Measurements from ENCODE around the gene SESTD1. TPM values are rescaled to one million over a fixed set of nuclear protein-coding genes. Genes with fewer than 3 reads are reported as not detected.

The SESTD1 gene
- total and polyA plus RNA-seq, 2 of the 4 experiments (the other 2 are of a cell fraction), result 8.4 to 12.7 TPM

DNA sequence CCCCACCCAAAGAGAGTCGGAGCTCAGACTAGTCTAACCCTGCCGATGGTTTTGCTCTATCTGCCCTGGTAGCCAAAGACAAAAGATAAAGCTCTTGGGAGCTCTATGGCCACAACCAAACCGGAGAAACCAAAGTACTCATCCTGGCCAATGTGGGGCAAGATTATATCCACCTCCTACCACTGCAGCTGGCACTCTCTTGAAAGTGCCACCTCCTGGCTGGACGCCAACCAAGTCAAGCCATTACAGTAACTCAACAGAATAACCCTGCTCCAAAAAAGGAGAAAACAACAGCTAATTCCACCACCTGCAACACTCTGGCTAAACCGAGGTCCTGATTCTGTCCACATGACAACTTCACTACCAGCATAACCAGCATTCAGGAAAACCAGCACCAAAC lies 57.6 kb downstream of the SESTD1 start:
- no peaks in the 10 kb centered on the region; the same call in 1 of the 2 replicates for H4K20me1 ChIP-seq (ENCODE audit: insufficient read depth, low read length)
- no peak overlapping the region for H4K8ac ChIP-seq (ENCODE audit: low read depth in 2 of 2, low read length in 2 of 2)
- TF ChIP-seq RCOR1 (IDR thresholded peaks at IDR 0.05; ENCODE audit: insufficient replicate concordance, low read length), result no peak
- TF ChIP-seq, protein P1, sequence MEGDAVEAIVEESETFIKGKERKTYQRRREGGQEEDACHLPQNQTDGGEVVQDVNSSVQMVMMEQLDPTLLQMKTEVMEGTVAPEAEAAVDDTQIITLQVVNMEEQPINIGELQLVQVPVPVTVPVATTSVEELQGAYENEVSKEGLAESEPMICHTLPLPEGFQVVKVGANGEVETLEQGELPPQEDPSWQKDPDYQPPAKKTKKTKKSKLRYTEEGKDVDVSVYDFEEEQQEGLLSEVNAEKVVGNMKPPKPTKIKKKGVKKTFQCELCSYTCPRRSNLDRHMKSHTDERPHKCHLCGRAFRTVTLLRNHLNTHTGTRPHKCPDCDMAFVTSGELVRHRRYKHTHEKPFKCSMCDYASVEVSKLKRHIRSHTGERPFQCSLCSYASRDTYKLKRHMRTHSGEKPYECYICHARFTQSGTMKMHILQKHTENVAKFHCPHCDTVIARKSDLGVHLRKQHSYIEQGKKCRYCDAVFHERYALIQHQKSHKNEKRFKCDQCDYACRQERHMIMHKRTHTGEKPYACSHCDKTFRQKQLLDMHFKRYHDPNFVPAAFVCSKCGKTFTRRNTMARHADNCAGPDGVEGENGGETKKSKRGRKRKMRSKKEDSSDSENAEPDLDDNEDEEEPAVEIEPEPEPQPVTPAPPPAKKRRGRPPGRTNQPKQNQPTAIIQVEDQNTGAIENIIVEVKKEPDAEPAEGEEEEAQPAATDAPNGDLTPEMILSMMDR (conservative IDR thresholded peaks at IDR 0.05; ENCODE audit: low read depth, low read length), result no peak
- TF ChIP-seq, protein P2, sequence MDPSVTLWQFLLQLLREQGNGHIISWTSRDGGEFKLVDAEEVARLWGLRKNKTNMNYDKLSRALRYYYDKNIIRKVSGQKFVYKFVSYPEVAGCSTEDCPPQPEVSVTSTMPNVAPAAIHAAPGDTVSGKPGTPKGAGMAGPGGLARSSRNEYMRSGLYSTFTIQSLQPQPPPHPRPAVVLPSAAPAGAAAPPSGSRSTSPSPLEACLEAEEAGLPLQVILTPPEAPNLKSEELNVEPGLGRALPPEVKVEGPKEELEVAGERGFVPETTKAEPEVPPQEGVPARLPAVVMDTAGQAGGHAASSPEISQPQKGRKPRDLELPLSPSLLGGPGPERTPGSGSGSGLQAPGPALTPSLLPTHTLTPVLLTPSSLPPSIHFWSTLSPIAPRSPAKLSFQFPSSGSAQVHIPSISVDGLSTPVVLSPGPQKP (IDR thresholded peaks at IDR 0.05; ENCODE audit: borderline replicate concordance, low read depth, low read length), result no peak
- TF ChIP-seq CHD1 (IDR thresholded peaks at IDR 0.05; ENCODE audit: low read depth, low read length), result no peak
- TF ChIP-seq BHLHE40 (IDR thresholded peaks at IDR 0.05; ENCODE audit: low read depth, low read length), result no peak
- no peak for TF ChIP-seq NFE2L2 (IDR thresholded peaks at IDR 0.05; ENCODE audit: low read depth, low read length)
- TF ChIP-seq MXI1 (IDR thresholded peaks at IDR 0.05; ENCODE audit: borderline replicate concordance, low read depth, low read length), result no peak
- TF ChIP-seq RFX5 (IDR thresholded peaks at IDR 0.05; ENCODE audit: low read depth, low read length), result no peak
- TF ChIP-seq SMC3 (IDR thresholded peaks at IDR 0.05; ENCODE audit: low read depth, low read length), result no peak
- TF ChIP-seq MAZ (IDR thresholded peaks at IDR 0.05; ENCODE audit: borderline replicate concordance, low read depth, low read length), result no peak
- no peak for TF ChIP-seq MAFK (IDR thresholded peaks at IDR 0.05; ENCODE audit: low read depth, low read length)
- TF ChIP-seq, protein P3, sequence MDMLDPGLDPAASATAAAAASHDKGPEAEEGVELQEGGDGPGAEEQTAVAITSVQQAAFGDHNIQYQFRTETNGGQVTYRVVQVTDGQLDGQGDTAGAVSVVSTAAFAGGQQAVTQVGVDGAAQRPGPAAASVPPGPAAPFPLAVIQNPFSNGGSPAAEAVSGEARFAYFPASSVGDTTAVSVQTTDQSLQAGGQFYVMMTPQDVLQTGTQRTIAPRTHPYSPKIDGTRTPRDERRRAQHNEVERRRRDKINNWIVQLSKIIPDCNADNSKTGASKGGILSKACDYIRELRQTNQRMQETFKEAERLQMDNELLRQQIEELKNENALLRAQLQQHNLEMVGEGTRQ (IDR thresholded peaks at IDR 0.05; ENCODE audit: low read depth, low read length), result no peak
- no peak for TF ChIP-seq RAD21 (IDR thresholded peaks at IDR 0.05; ENCODE audit: low read length)
- TF ChIP-seq CEBPB (IDR thresholded peaks at IDR 0.05; ENCODE audit: low read depth, low read length), result no peak
- TF ChIP-seq FOS (IDR thresholded peaks at IDR 0.05; ENCODE audit: low read depth, low read length), result no peak
- no peak for TF ChIP-seq POLR2A (IDR thresholded peaks at IDR 0.05; ENCODE audit: low read depth, low read length)
- ChIA-PET CTCF (no interaction called here), POLR2A (ENCODE audit: unreplicated experiment) (no interaction called here)
- peaks cover 19% of the 10 kb centered on the region for H3K9me3 ChIP-seq (ENCODE audit: control insufficient read depth, insufficient read depth, low read length)
- no peak overlapping the region for H2BK5ac ChIP-seq (ENCODE audit: low read depth, low read length, poor library complexity, severe bottlenecking)
- no TSS peak for BruUV-seq (replicated peaks)
- DNase-seq (no peak), ATAC-seq (ENCODE audit: low read depth) (no peak)
- peaks cover 4% of the 10 kb centered on the region; the same call in 1 of the 2 replicates for H3K36me3 ChIP-seq (ENCODE audit: control insufficient read depth, insufficient read depth, low read length)
- H3K14ac ChIP-seq (replicated peaks; ENCODE audit: low read depth, low read length), result no peak overlapping the region
- no peak overlapping the region for H2AK9ac ChIP-seq (replicated peaks; ENCODE audit: low read depth, low read length, poor library complexity)
- H3K9me1 ChIP-seq (ENCODE audit: insufficient read depth, low read length), result no peaks in the 10 kb centered on the region
- H3K23ac ChIP-seq (ENCODE audit: low read depth, low read length), result no peak overlapping the region
- no peak overlapping the region for H3K18ac ChIP-seq (ENCODE audit: low read depth, low read length)
- H2BK120ac ChIP-seq (ENCODE audit: low read depth, low read length), result no peak overlapping the region
- no peak overlapping the region for H2BK20ac ChIP-seq (ENCODE audit: low read depth, low read length)
- no peak overlapping the region for H3K9ac ChIP-seq (ENCODE audit: low read depth, low read length)
- H3K4me2 ChIP-seq (ENCODE audit: low read depth, low read length), result no peak overlapping the region
- no peak overlapping the region for H4K5ac ChIP-seq (ENCODE audit: low read depth, low read length)
- H3K4ac ChIP-seq (ENCODE audit: low read depth, low read length), result no peak overlapping the region
- H3K4me3 ChIP-seq (ENCODE audit: insufficient read depth, low read depth, low read length), result no peak overlapping the region
- 100% methylated on average over 2 of the region's 5 CpGs; no CpG with 5 or more reads in 1 of the 2 experiments for WGBS, 2 experiments (ENCODE audit: extremely low coverage in 2 of 2, insufficient read length in 1 of 2)
- H2BK15ac ChIP-seq (ENCODE audit: low read depth, low read length), result no peak overlapping the region
- no peak overlapping the region for H3K56ac ChIP-seq (ENCODE audit: extremely low read depth, insufficient read depth, low read length)
- intact Hi-C loops (cut with micrococcal nuclease) (no loop called here), in situ Hi-C loops (cut with MboI; ENCODE audit: low sequenced_read_pairs) (no loop called here), dilution Hi-C loops (cut with HindIII; ENCODE audit: low sequenced_read_pairs, unreplicated experiment) (no loop called here)
- no peaks in the 10 kb centered on the region for H3K27me3 ChIP-seq (ENCODE audit: control insufficient read depth, insufficient read depth, low read length)
- H3K4me1 ChIP-seq (ENCODE audit: control insufficient read depth, insufficient read depth, low read length), result no peaks in the 10 kb centered on the region
- no peak overlapping the region for H4K91ac ChIP-seq (ENCODE audit: insufficient read depth, low read depth, low read length)
- peaks cover 29 to 31% of the 10 kb centered on the region in 2 experiments for H3K79me1 ChIP-seq (ENCODE audit: low read depth in 1 of 2, low read length in 2 of 2)
- no peak overlapping the region for H2AK5ac ChIP-seq (ENCODE audit: low read depth, low read length)
- no peak overlapping the region for H3K27ac ChIP-seq (ENCODE audit: insufficient read depth, low read length)
- no peak overlapping the region for H2AFZ ChIP-seq (replicated peaks; ENCODE audit: low read length, poor library complexity)
